Vagina (tissue), 2 donors: Measurements from ENCODE around the gene KRTAP10-8. TPM values are rescaled to one million over a fixed set of nuclear protein-coding genes. Genes with fewer than 3 reads are reported as not detected.
A peak's percentile ranks its signal among the peaks of the same experiment; 100 is the strongest.
"Not testable (repeated sequence)": the region's sequence is repeated elsewhere in the genome, so short reads cannot be mapped to it uniquely, and the experiment has no call there.

Experiments used
- DNase-seq, 2 donors: peaks; one replicate each; pipeline ENCODE4 v3.0.0-alpha.2; 2017; ENCODE audit errors: extremely low spot score in 2 of 2
- H3K27ac ChIP-seq: fragments of 200-600 bp; sonication (generic); one replicate; pipeline ENCODE4 v1.5.1; 2019
- H3K27me3 ChIP-seq: fragments of 200-600 bp; sonication (generic); one replicate; pipeline ENCODE4 v1.5.1; 2019
- H3K36me3 ChIP-seq, 2 donors: fragments of 200-600 bp; sonication (generic); one replicate each; pipeline ENCODE4 v1.5.1; 2017 to 2019
- H3K4me1 ChIP-seq: fragments of 200-600 bp; sonication (generic); one replicate; pipeline ENCODE4 v1.5.1; 2019
- H3K4me3 ChIP-seq, 2 donors: fragments of 200-600 bp; sonication (generic); 1 replicate in 1 of 2; 2 replicates in 1 of 2; pipeline ENCODE4 v1.5.1; 2016 to 2019
- H3K9me3 ChIP-seq: fragments of 200-600 bp; sonication (generic); one replicate; pipeline ENCODE4 v1.5.1; 2019
- CTCF ChIP-seq, 3 experiments: fragments of 450-650 bp in 2 of 3; fragments of 200-600 bp in 1 of 3; sonication (generic) in 1 of 3; IDR thresholded peaks; one replicate each; pipeline ENCODE4 v1.5.1; 2017 to 2019; ENCODE audit warnings: antibody characterized with exemption in 3 of 3, mild to moderate bottlenecking in 2 of 3, moderate library complexity in 2 of 3
- POLR2A ChIP-seq, 2 donors: fragments of 450-650 bp; IDR thresholded peaks; one replicate each; pipeline ENCODE4 v1.6.1; 2017; ENCODE audit warnings: antibody characterized with exemption in 2 of 2, mild to moderate bottlenecking in 2 of 2, moderate library complexity in 2 of 2
- POLR2AphosphoS5 ChIP-seq, 2 donors: sonication (generic); formaldehyde crosslinking; IDR thresholded peaks; one replicate each; pipeline ENCODE4 v1.9.0; 2017; ENCODE audit warnings: antibody characterized with exemption in 2 of 2, mild to moderate bottlenecking in 2 of 2, low read depth in 1 of 2; ENCODE audit not compliant: insufficient read depth in 1 of 2
- intact Hi-C: fragments of 100-400 bp; cut with DNase I; formaldehyde crosslinking; loops from one replicate; pipeline ENCODE4 v1.15.1; 2023
- total RNA-seq: library from RNA; depleted of rRNA; stranded (reverse); fragments of >200 nt; gene quantifications from one replicate; pipeline ENCODE4 v1.2.3, GENCODE V29; 2016

Gene KRTAP10-8
- total RNA-seq, 1 donor from 2014 or later, result not detected

GRCh38 chr21:44637018-44637850, 25.4 kb downstream of the KRTAP10-8 start, which contains the start of gene KRTAP10-10:
Gene KRTAP10-10 (plus strand): TSS chr21:44637356. CDS start chr21:44637418, 62 bp downstream.
- no peak within 1 kb of the TSS for H3K4me3 ChIP-seq
- intact Hi-C loops, result no loop called here
- TF ChIP-seq POLR2A (IDR thresholded peaks at IDR 0.05), result no peak
- no peak for TF ChIP-seq POLR2AphosphoS5 (IDR thresholded peaks at IDR 0.05; ENCODE audit: insufficient read depth in 1 of 2, low read depth in 1 of 2)
- H3K36me3 ChIP-seq, result no peaks in the 10 kb centered on the region
- H3K27ac ChIP-seq, result no peak within 1 kb of the TSS
- no peaks in the 10 kb centered on the region for H3K9me3 ChIP-seq
- no peaks in the 10 kb centered on the region for H3K4me1 ChIP-seq
- DNase-seq, result peak; percentile 64 to 88
- no peaks in the 10 kb centered on the region for H3K27me3 ChIP-seq

GRCh38 chr21:44637851-44638348, 26.0 kb downstream of the KRTAP10-8 start:
- intact Hi-C loops, H3K27ac ChIP-seq, H3K9me3 ChIP-seq, H3K4me3 ChIP-seq, H3K4me1 ChIP-seq, H3K27me3 ChIP-seq, H3K36me3 ChIP-seq: not testable (repeated sequence)
- peak in 1 of 2 donors; percentile 42 for DNase-seq

GRCh38 chr21:44638506-44639330, 26.8 kb downstream of the KRTAP10-8 start:
- intact Hi-C loops, H3K36me3 ChIP-seq, H3K27me3 ChIP-seq, H3K4me3 ChIP-seq, H3K4me1 ChIP-seq, H3K27ac ChIP-seq, H3K9me3 ChIP-seq: not testable (repeated sequence)
- DNase-seq, result peak in 1 of 2 donors; percentile 70

- Histone ChIP-seq H3K9me3 (no peaks in the 10 kb centered on the region), H3K36me3 (no peaks in the 10 kb centered on the region), H3K27me3 (no peaks in the 10 kb centered on the region), H3K27ac (no peak overlapping the region), H3K4me3 (no peak overlapping the region), H3K4me1 (no peaks in the 10 kb centered on the region)
- intact Hi-C loops, result no loop called here
- TF ChIP-seq POLR2A (IDR thresholded peaks at IDR 0.05), result no peak
- TF ChIP-seq CTCF (IDR thresholded peaks at IDR 0.05), result no peak
- no peak for TF ChIP-seq POLR2AphosphoS5 (IDR thresholded peaks at IDR 0.05; ENCODE audit: insufficient read depth in 1 of 2, low read depth in 1 of 2)
- peak; percentile 34 to 85 for DNase-seq
Observed at GRCh38 chr21:44639331-44639655, 27.4 kb downstream of the KRTAP10-8 start.

GRCh38 chr21:44640761-44641160, 28.9 kb downstream of the KRTAP10-8 start:
- H3K9me3 ChIP-seq, result no peaks in the 10 kb centered on the region
- H3K4me3 ChIP-seq, result no peak overlapping the region
- intact Hi-C loops, result no loop called here
- H3K36me3 ChIP-seq, result no peaks in the 10 kb centered on the region
- no peaks in the 10 kb centered on the region for H3K27me3 ChIP-seq
- H3K4me1 ChIP-seq, result no peaks in the 10 kb centered on the region
- no peak overlapping the region for H3K27ac ChIP-seq
- DNase-seq, result peak in 1 of 2 donors; percentile 52
- no peak for TF ChIP-seq POLR2AphosphoS5 (IDR thresholded peaks at IDR 0.05; ENCODE audit: insufficient read depth in 1 of 2, low read depth in 1 of 2)

- no peaks in the 10 kb centered on the region for H3K9me3 ChIP-seq
- no peaks in the 10 kb centered on the region for H3K27me3 ChIP-seq
- no peak for DNase-seq
- intact Hi-C loops, result no loop called here
- TF ChIP-seq CTCF (IDR thresholded peaks at IDR 0.05), result no peak
- TF ChIP-seq POLR2AphosphoS5 (IDR thresholded peaks at IDR 0.05; ENCODE audit: insufficient read depth in 1 of 2, low read depth in 1 of 2), result no peak
- no peak for TF ChIP-seq POLR2A (IDR thresholded peaks at IDR 0.05)
- no peaks in the 10 kb centered on the region for H3K4me1 ChIP-seq
- H3K27ac ChIP-seq, result no peak overlapping the region
- H3K36me3 ChIP-seq, result no peaks in the 10 kb centered on the region
- H3K4me3 ChIP-seq, result no peak overlapping the region
Observed at GRCh38 chr21:44643741-44644310, 31.9 kb downstream of the KRTAP10-8 start.
